GM12873 (cell line): ENCODE data around the gene DNM3.

ENCODE experiments used
- TF ChIP-seq, protein P1 (sequence below): IDR thresholded peaks from 2 replicates; pipeline ENCODE4 v1.5.1; 2012; ENCODE audit warnings: low read depth, mild to moderate bottlenecking, moderate library complexity, low read length, control low read depth; ENCODE audit not compliant: insufficient read depth; ENCODE audit errors: missing control alignments

The DNM3 gene

DNA sequence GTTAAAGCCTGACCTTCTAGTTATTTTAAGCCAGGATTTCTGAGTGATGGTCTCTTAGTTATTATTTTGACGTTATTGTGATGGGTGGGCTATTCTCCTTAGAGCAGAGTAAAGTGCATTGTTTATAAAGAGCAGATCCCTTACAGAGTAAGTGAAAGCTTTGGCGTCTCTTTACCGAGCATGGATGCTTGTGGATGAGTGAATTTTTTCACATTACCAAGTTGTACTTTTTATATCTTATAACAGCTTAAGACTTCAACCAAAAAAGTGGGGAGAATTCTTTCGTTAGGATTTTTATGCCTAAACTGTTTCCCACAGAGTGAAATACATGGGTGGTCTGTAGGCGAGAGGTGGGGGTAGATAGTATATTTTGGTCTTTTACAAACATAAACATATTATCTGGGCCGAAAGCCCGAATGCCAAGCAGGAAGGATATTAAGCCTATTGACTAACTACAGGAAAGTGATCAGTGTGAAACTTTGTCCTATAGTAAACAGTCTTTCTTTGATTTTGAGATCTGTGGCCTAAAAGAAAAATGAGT, 300.1 kb downstream of the DNM3 start:
- TF ChIP-seq, protein P1, sequence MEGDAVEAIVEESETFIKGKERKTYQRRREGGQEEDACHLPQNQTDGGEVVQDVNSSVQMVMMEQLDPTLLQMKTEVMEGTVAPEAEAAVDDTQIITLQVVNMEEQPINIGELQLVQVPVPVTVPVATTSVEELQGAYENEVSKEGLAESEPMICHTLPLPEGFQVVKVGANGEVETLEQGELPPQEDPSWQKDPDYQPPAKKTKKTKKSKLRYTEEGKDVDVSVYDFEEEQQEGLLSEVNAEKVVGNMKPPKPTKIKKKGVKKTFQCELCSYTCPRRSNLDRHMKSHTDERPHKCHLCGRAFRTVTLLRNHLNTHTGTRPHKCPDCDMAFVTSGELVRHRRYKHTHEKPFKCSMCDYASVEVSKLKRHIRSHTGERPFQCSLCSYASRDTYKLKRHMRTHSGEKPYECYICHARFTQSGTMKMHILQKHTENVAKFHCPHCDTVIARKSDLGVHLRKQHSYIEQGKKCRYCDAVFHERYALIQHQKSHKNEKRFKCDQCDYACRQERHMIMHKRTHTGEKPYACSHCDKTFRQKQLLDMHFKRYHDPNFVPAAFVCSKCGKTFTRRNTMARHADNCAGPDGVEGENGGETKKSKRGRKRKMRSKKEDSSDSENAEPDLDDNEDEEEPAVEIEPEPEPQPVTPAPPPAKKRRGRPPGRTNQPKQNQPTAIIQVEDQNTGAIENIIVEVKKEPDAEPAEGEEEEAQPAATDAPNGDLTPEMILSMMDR, result no peak

DNA sequence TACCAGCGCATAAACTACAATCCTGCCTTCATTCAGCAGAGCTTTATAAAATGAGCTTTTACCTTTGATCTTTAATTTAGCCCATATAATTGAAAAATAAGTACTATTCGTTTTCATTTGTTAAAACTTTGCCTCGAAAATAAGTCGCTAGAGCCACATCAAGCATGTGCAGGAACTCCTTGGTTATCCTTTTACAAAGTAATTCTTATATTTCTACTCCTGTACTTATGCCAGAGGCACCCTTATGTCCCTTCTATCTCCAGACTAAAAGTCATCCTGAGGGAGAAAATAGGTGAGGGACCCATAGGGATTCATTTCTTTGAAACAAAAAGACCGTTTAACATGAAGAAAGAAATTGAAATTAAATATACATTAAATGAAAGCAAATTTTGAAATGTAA, 301.0 kb downstream of the DNM3 start:
- TF ChIP-seq, protein P1, result no peak

DNA sequence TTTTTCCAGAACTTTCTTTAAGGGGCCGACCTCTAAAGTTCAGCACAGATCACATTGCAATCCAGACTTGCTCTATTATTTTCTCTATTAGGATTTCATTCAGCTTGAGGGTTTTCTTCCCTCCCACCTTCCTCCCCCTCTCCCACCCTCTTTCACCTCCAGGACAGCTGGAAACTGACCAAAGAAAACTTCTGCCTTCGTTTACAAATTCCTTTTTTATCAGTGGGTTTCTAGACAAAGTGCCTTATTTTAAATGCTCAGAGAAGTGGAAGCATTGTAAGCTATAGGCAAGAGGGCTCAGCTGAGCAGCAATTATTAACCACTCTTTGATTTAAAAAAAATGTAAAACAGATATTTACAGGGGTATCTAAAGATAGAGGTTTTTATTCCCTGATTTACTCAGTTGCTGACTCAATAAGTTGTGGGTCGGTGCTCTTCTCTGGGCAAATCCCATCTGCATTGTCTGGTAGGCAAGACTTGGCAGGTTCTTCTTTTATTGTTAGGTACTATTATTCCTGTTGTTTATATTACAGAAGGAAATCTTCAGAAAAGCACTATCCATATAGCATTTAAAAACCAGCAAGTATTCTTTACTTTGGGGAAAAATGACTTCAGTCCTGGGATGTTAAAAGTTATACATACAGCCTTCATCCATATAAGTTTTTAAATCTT, 302.2 kb downstream of the DNM3 start:
- TF ChIP-seq, protein P1, result no peak

DNA sequence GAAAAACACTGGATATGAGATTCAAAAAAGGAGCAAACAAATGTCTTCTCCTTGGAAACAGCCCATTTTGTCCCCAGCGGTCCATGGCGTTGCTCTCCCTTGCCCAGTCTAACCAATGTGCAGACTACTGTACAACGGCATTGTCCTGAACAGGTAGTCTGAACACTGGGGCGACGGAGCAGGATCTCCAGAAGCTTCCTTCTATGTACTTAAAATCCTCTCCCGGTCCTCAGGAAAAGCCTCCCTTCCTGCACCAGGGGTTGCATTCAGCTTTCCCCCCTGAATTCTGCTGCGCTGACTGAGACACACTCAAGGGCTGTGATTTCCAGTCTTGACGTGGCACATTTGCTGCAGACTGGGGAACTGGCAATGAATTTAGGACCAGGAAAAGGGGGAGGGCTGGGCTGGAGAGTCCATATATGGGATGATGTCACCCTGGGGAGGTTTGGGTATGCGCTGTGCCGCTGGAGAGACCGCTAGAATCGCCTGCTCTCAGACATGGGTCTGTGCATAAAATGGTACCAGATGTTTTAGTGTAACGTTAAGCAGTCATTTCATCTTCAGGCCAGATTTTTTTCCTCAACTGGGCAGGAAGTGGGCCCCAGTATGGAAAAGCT, 303.3 kb downstream of the DNM3 start:
- TF ChIP-seq, protein P1, result no peak

DNA sequence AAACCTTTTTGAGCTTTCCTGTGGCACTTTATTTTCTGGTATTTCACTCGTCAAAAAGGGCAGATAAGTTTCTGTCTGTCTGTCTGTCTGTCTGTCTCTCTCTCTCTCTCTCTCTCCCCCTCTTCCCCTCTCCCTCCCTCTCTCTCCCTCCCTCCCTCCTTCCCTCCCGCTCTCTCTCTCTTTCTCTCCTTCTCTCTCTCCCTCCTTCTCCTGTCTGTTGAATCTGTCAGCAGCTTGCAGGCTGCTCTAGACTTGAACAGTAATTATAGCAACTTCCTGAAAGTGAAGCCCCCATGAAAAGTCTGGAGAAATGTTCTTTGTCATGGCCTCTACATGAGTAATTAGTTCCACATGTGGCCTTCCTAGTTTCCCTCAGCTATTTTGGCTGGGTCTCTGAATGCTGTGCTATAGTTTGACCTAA, 303.9 kb downstream of the DNM3 start:
- TF ChIP-seq, protein P1, result no peak

DNA sequence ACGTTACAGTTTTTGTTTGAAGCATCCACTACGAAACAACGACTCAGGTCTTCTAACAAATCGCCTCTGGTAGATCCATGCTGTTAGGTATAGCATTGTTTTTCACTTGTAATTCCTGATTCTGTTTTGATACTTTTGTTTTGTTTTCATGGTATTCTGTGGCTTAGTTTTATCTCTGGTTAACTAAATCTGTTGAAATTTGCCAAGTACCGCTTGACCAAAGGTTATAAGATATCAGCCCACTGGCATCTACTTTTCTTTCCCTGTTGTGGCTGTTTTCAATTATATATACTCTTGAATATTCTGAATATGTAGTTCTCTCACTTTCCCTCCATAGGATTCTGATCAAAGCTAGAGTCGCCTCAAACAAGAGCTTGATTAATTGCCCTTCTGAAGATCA, 304.4 kb downstream of the DNM3 start:
- TF ChIP-seq, protein P1, result no peak

DNA sequence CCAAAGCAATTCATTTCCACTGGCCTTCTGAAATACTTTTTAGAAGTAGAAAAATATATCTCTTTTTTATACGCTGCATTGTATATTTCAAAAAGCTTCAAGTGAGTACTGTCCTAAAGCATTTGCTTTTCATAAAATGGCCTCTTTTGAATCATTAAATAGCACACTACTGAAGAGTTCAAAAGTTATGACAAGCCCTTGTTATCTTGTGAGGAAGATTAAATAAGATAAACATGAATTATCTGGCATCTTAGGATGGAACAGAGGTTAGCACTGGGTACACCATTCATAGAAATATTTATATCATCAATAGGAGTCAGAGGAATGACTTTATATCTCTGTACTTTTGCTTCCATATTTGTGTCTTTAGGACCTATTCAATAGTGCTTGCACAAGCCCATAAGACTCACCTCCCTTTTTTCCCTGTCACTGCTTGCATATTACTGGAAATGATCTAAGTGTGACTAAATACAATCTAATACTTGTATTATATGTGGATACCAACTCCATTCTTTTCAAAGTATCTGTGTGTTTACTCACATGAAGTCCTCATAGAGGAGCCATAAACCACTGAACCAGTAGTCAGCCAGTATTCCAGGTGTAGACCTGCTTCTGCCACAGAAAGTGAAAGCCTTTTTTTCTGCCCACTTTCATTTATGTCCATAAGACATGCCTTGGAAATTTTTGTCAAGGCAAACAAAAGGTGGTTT, 305.0 kb downstream of the DNM3 start:
- TF ChIP-seq, protein P1, result no peak
